Measurements from ENCODE around the gene WAC. TPM values are rescaled to one million over a fixed set of nuclear protein-coding genes. Genes with fewer than 3 reads are reported as not detected.

The WAC gene
- total RNA-seq, 1 donor, result 86.7 TPM

GRCh38 chr10:28623483-28623882 lies 90.6 kb downstream of the WAC start:
- no peak for TF ChIP-seq CTCF (IDR thresholded peaks at IDR 0.05; ENCODE audit: insufficient read depth, low read length)
- no peak for DNase-seq (ENCODE audit: low read depth)

GRCh38 chr10:28624351-28624750 lies 91.4 kb downstream of the WAC start:
- no peak overlapping the region for H3K4me3 ChIP-seq (ENCODE audit: low read depth, low read length)
- no peak for TF ChIP-seq CTCF (IDR thresholded peaks at IDR 0.05; ENCODE audit: insufficient read depth, low read length)
- no peak for DNase-seq (ENCODE audit: low read depth)

More at GRCh38 chr10:28623483-28623882, 90.6 kb downstream of the WAC start:
- no peak overlapping the region for H3K4me3 ChIP-seq (ENCODE audit: low read depth, low read length)

GRCh38 chr10:28627102-28627501 lies 94.2 kb downstream of the WAC start:
- peak; percentile 43 for DNase-seq (ENCODE audit: low read depth)
- no peak for TF ChIP-seq CTCF (IDR thresholded peaks at IDR 0.05; ENCODE audit: insufficient read depth, low read length)

GRCh38 chr10:28628184-28628893 lies 95.4 kb downstream of the WAC start:
- TF ChIP-seq CTCF (IDR thresholded peaks at IDR 0.05; ENCODE audit: insufficient read depth, low read length), result peak; percentile 92

More at GRCh38 chr10:28627102-28627501, 94.2 kb downstream of the WAC start:
- no peak overlapping the region for H3K4me3 ChIP-seq (ENCODE audit: low read depth, low read length)

GRCh38 chr10:28631896-28632583 lies 99.1 kb downstream of the WAC start:
- no peak for DNase-seq (ENCODE audit: low read depth)
- no peak overlapping the region for H3K4me3 ChIP-seq (ENCODE audit: low read depth, low read length)
- no peak for TF ChIP-seq CTCF (IDR thresholded peaks at IDR 0.05; ENCODE audit: insufficient read depth, low read length)

More at GRCh38 chr10:28628184-28628893, 95.4 kb downstream of the WAC start:
- peak; percentile 86 for DNase-seq (ENCODE audit: low read depth)
- H3K4me3 ChIP-seq (ENCODE audit: low read depth, low read length), result no peak overlapping the region

GRCh38 chr10:28632584-28632945 lies 99.6 kb downstream of the WAC start:
- H3K4me3 ChIP-seq (ENCODE audit: low read depth, low read length), result no peak overlapping the region
- DNase-seq (ENCODE audit: low read depth), result no peak
- no peak for TF ChIP-seq CTCF (IDR thresholded peaks at IDR 0.05; ENCODE audit: insufficient read depth, low read length)

Data from fibroblast of the aortic adventitia (primary cell).